NCI-H2081 (cell line): Measurements from ENCODE around the gene CCDC27.

ENCODE experiments used
- DNase-seq, 2 experiments: peaks; one replicate each; lab custom pipeline; 2025; lab: John Stamatoyannopoulos, UW

Gene CCDC27

DNA sequence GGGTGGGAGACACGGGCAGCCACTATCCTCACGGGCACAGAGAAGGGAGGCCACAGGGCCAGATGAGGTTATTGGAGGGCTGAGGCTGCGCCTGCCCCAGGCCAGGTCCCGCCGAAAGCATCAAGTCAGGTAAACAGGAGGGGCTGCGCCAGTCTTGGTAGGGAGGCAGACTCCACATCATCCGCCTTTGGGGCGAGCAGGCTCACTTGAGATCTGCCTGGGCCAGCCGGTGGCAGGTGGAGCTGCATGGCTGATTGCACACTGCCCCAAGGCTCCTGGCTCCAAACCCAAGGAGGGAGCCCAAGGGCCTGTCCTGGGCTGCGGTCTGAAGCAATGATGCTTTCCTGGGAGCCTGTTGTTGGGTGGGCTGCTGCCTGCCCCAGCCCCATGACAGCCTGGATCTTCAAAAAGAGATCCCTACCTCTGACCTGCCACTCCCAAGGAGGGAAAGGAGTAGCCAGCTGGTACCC, 24.9 kb downstream of the CCDC27 start:
- no peak for DNase-seq

DNA sequence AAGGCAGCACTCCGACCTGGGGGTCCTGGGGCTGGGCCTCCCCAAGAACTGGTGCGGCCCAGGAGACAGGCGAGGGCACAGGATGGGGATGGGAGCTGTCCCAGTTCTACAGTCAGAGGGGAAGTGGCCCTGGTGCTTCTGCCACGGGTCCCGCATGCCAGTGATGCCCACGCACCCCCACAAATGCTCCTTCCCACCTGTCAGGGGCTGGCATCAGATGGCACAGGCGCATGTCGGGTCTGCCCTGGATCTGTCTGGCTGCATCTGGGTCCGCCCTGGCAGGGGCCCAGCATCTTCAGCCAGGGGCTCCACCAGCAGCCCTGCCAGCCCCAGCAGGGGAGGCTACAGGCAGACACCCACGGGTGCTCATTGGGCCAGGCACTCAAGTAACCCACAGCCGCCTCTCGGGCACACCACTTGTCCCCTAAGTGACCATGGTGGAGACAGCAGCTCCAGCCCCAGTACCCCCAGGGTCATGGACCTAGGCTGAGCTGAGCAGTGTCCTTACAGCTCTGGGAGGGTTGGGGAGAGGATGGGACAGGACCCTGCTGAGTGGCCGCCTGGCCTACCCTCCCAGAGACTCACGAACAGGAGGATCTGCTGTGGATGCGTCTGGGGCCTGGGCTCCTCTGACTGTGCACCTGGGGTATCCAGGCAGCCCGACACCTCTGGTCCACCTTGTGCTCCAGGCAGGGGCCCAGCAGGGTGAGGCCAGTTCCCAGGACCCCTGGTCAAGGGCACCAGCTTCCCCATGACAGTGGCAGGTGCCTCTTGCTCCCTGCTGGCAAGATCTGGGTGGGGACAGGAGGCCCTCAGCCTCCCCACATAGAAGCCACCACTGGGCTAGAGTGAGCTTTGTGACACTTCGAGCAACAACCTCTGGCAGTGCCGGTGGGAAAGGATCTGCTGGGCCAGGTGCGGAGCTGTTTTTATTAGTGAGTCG, 25.7 kb downstream of the CCDC27 start:
- DNase-seq, result no peak

DNA sequence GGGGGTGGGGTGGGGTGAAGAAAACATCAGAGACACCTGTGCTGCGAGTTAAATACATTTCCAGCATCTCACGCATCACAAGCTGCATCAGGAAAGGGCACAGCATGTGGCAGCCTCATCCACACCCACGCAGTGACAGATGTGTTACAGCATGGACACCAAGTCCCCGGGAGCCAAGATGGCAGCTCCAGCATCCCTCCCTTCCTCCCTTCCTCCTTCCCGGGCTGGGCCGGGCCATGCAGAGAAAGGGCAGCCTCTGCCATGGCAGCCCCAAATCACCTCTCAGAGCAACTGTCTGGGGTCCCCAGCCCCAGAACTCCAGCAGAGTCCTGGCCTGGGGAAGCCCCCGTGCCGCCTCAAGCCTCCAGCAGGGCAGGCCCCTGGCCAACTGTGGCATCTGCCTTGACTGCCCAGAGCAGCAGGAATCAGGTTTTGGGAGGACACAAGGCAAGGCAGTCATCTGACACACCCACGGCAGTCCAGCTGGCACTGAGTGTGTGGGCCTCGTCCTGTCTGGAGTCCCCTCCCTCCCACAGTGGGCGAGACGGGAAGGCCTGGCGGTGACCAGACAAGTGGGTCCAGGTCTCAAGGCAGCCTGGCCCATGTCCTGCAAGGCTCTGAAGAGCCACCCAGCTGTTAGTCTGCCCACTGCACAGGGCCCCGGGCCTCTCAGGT, 26.5 kb downstream of the CCDC27 start:
- DNase-seq, result no peak

DNA sequence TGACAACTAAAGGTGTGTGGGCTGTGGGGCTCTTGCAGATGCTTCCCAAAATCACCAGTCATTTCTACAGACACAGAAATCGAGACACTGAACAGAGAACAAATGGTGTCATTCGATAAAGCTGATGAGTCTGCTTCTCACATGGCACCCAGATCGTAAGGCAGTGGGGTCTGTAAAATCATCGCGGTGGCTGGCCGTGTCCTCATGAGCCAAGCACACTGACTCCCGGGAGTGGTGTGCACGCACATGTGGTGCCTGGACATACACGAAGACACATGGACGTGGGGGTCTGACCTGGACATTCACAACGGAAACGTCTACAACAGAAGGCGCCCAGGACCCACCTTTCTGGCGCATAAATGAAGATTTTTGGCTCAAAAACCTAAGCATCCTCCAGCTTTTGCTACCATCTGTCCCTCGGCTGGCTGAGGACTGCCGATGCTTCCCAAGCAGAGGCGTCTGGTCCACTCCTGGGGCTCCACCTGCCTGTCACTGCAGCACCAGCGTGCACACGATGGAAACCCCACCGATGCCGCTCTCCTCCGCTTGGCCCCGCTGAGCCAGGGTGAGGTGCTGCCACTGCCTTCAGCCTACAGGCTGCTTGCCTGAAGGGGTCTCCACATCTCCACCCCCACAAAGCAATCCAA, 27.1 kb downstream of the CCDC27 start:
- no peak for DNase-seq

DNA sequence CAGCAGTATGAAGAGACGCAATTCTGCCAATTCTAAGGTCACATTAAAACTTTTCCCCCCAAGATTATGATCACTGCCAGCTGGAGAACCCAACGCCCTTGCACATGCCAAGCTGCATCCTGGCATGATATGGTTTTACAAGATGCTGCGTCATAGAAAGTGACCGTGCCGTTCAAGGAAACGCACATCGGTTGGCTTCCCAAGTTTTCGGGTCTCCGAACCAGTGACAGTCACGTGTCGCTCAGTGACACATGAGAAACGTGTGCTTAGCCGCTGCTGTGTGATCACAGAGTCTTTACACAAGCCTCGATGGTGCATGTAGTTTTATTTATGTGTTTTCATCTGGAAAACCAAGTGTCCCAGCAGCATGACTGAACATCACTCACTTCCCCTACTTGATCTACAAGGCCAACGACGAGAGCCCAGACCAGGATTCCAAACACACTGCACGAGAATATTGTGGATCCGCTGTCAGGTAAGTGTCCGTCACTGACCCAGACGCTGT, 27.7 kb downstream of the CCDC27 start:
- no peak for DNase-seq

DNA sequence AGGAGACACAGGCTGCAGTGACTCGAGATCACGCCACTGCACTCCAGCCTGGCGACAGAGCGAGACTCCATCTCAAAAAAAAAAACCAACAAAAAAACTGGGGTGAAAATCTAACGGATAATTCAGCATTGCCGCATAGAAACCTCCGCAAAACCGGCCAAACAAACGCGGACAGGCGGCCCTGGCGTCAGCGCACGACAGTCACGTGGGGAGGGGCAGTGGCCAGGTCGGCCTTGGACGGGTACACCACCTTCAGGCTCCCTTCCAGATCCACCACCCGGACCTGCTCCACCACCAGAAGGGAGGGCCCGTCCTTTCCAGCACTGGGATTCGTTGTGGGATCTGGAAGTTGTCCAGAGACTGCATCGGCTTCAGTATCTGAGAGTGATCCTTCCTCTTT, 28.7 kb downstream of the CCDC27 start:
- no peak for DNase-seq

GRCh38 chr1:3783651-3784474, 31.6 kb downstream of the CCDC27 start:
- no peak for DNase-seq

GRCh38 chr1:3785045-3785444, 32.8 kb downstream of the CCDC27 start:
- no peak for DNase-seq

DNA sequence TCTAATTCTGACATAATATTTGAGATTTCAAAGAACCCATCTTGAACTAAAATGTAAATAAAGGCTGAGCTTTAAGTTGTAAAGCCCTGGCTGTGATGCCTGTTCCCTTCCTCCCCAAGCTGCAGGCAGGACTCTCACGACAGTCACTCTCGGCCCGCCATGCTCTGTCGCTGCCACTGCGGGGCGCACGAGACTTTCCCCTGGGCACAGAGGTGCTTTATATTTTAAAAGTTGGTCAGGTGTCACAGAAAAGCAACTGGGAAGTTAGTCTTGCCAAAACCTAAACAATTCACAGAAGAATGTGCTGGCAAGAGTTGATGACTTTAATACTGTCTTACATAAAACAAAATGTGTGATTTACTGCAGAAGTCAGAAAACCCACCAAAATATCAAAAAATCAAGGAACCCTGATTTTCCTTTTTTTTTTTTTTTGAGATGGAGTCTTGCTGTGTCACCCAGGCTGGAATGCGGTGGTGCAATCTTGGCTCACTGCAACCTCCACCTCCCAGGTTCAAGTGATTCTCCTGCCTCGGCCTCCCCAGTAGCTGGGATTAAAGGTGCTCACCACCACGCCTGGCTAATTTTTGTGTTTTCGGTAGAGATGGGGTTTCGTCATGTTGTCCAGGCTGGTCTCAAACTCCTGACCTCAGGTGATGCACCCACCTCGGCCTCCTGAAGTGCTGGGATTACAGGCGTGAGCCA, 33.4 kb downstream of the CCDC27 start:
- no peak for DNase-seq

DNA sequence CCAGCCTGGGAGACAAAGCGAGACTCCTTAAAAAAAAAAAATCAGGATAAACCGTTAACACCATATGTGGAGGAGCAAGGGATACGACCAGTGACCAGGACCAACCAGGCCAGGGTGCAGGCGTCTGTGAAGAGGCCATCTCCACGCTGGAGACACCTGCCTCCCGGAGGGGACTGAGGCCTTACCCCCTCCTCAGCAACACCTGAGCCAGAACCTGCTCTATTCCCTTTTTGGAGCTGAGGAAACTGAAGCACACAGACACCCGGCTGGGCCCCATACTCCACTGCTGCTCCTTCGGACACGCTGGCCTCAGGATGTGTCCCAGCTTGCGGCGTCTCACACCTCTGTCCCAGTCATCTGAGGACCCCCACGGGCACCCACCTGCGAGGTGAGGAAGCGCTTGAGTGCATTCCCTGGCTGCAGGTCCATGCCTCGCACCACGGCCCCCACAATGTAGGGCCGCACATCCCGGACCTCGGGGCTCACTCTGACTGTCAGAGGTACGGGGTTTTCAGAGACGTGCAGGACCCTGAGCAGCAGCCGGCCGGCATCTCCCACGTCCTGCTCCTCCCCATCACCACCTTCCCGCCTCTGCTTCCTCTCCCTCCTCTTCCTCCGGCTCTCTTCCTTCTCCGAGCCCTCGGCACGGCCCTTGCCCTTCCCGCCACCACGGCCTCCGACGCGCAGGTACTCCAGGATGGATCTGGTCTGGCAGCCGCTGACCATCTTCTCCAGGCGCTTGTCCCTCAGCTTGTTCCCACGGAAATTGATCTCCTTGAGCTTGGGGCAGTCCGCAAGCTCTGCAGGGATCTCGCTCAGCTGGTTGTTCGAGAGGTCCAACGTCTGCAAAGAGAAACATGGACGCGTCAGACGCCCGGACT, 34.5 kb downstream of the CCDC27 start:
- no peak for DNase-seq

DNA sequence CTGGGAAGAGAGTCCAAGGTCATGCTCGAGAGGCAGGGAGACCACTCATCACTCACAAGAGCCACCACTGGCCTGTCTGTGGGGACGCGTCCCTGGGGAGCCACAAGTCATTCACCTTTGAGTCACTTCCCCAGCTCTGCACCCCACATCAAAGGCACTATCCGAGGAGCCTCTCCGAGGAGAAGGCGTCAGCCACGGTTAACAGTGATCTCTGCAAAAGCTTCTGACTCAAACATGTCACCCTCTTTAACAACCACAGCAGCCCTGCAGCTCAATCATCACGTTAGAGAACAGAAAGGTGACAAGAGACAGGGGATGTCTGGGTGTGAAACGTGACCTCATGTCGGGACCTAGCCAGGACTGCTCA, 35.1 kb downstream of the CCDC27 start:
- DNase-seq, result no peak

DNA sequence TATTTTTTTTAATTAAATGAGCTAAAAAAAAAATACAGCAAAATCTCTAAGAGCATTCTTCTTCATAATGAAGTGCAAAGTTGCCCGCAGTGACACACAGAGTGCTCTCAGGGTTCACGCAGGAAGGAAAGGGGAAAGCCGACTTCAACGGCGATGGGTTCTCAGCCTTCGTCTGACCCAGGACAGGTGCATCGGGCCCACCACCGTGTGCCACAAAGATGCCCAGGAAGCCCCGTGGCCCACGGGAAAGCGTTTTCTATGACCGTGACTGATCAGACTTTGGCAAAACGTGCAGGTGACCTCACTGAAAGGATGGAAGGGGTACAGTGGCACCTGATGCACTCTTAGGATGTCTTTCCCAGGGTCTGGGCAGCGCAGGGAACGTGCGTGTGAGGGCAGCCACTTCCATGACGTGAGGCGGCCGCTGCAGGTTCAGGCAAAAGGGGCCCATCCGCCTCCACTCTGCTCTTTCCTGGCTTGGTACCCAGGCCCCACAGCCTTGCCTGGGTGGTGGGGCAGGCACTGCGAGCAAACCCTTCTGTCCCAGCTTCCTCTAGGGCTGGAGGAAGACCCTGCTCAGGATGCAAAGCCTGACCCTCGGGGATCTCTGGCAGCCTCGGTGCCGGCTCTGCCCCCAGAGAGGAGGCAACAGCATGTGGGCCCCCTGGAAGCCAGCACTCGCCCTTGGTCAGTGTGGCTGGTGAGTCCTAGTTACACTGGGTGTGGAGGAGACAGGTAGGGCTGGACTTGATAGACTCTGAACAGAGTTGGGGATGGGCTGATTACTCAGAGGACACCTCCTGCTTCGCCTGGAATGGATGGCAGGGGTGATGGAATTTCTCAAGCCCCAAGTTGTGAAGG, 35.7 kb downstream of the CCDC27 start:
- no peak for DNase-seq

GRCh38 chr1:3788756-3789420, 36.6 kb downstream of the CCDC27 start:
- DNase-seq, result no peak

- DNase-seq, result no peak
These were observed 37.4 kb downstream of the CCDC27 start for GRCh38 chr1:3789421-3790300.

DNA sequence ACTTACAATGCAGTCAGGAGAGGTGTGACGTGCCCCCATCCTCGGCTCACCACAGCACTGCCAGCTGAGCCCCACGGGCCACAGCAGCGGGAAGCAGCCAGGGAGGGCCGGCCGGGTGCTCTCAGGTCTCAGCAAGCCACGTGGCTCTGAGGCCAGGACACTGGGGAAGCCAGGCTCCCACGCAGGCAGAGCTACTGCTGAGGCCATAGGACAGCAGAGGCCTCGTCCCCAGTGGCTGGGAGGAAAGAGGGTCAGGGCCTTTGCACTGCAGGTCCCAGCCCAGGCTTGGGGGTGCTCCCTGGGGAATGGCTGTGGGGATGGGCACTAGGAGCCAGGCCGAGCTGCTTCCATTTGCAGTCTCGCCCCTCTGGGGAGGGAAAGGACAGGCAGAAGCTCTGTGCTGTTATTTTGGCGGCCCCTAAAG, 38.3 kb downstream of the CCDC27 start:
- no peak for DNase-seq

- DNase-seq, result no peak
These were observed 38.7 kb downstream of the CCDC27 start for GRCh38 chr1:3790952-3791351.

GRCh38 chr1:3795453-3796214, 43.4 kb downstream of the CCDC27 start:
- no peak for DNase-seq
